HepG2 (cell line): ENCODE data around the gene PRXL2B. TPM values are rescaled to one million over a fixed set of nuclear protein-coding genes. Genes with fewer than 3 reads are reported as not detected.

Experiments used
- ARID2 ChIP-seq: sonication (generic); formaldehyde crosslinking; IDR thresholded peaks from 2 replicates; pipeline ENCODE4 v1.8.1; 2022; ENCODE audit warnings: mild to moderate bottlenecking, missing genetic modification reagents, borderline replicate concordance
- BHLHE40 ChIP-seq: IDR thresholded peaks from 2 replicates; pipeline ENCODE4 v1.6.1; 2011; ENCODE audit warnings: low read length, improper control_type of control experiment
- CCDC6 ChIP-seq: sonication (generic); formaldehyde crosslinking; IDR thresholded peaks from 2 replicates; pipeline ENCODE4 v1.8.1; 2022; ENCODE audit warnings: mild to moderate bottlenecking, missing genetic modification reagents, moderate library complexity
- DNMT3B ChIP-seq: conservative IDR thresholded peaks from 2 replicates; pipeline ENCODE4 v1.6.1; 2016; ENCODE audit warnings: missing biosample characterization, control low read depth
- FUBP1 ChIP-seq: sonication (generic); formaldehyde crosslinking; IDR thresholded peaks from 2 replicates; pipeline ENCODE4 v1.5.1; 2020; ENCODE audit warnings: missing genetic modification reagents, mild to moderate bottlenecking, borderline replicate concordance
- IRF9 ChIP-seq: sonication (generic); formaldehyde crosslinking; IDR thresholded peaks from 2 replicates; pipeline ENCODE4 v1.8.0; 2022; ENCODE audit warnings: missing genetic modification reagents, mild to moderate bottlenecking, borderline replicate concordance
- MLLT10 ChIP-seq: sonication (generic); formaldehyde crosslinking; IDR thresholded peaks from 2 replicates; pipeline ENCODE4 v1.4.0; 2020; ENCODE audit warnings: missing genetic modification reagents
- MTA1 ChIP-seq: sonication (generic); formaldehyde crosslinking; IDR thresholded peaks from 2 replicates; pipeline ENCODE4 v1.4.0; 2020; ENCODE audit warnings: missing genetic modification reagents, mild to moderate bottlenecking, borderline replicate concordance
- NR2C2 ChIP-seq: sonication (generic); formaldehyde crosslinking; IDR thresholded peaks from 2 replicates; pipeline ENCODE4 v1.4.0; 2020; ENCODE audit warnings: missing genetic modification reagents, mild to moderate bottlenecking, moderate library complexity, borderline replicate concordance
- PHF5A ChIP-seq: IDR thresholded peaks from one replicate; pipeline ENCODE4 v1.6.1; 2018; ENCODE audit warnings: low read depth, missing genetic modification reagents; ENCODE audit not compliant: unreplicated experiment
- PTBP1 ChIP-seq: fragments of 200-400 bp; formaldehyde crosslinking; IDR thresholded peaks from 2 replicates; pipeline ENCODE4 v1.6.1; 2018; ENCODE audit warnings: low read length, low read depth; ENCODE audit not compliant: poor library complexity, severe bottlenecking
- TBX3 ChIP-seq: fragments of 450-650 bp; IDR thresholded peaks from 2 replicates; pipeline ENCODE4 v1.6.1; 2017; ENCODE audit warnings: antibody characterized with exemption, mild to moderate bottlenecking, inconsistent platforms, borderline replicate concordance
- TCF12 ChIP-seq, 2 experiments: fragments of 450-650 bp in 1 of 2; sonication (generic) in 1 of 2; formaldehyde crosslinking in 1 of 2; IDR thresholded peaks; 2 replicates each; pipeline versions ENCODE4 v1.6.1 to v1.8.0; 2017 to 2022; ENCODE audit warnings: antibody characterized with exemption in 1 of 2, mild to moderate bottlenecking in 1 of 2, missing genetic modification reagents in 1 of 2, moderate library complexity in 1 of 2
- TEAD3 ChIP-seq: optimal IDR thresholded peaks from 2 replicates; pipeline ENCODE3; 2016; ENCODE audit warnings: borderline replicate concordance
- TGIF2 ChIP-seq: IDR thresholded peaks from 2 replicates; pipeline ENCODE4 v1.6.1; 2016; ENCODE audit warnings: control low read depth, missing compliant biosample characterization
- ZNF3 ChIP-seq: IDR thresholded peaks from 2 replicates; pipeline ENCODE4 v1.7.0; 2017; ENCODE audit warnings: inconsistent platforms
- ZNF512 ChIP-seq: sonication (generic); formaldehyde crosslinking; IDR thresholded peaks from 2 replicates; pipeline ENCODE4 v1.4.0; 2020; ENCODE audit warnings: mild to moderate bottlenecking, missing genetic modification reagents
- ZNF800 ChIP-seq: sonication (generic); formaldehyde crosslinking; IDR thresholded peaks from 2 replicates; pipeline ENCODE4 v1.4.0; 2020; ENCODE audit warnings: missing genetic modification reagents
- ZNF83 ChIP-seq: sonication (generic); formaldehyde crosslinking; IDR thresholded peaks from 2 replicates; pipeline ENCODE4 v1.4.0; 2020; ENCODE audit warnings: missing genetic modification reagents, mild to moderate bottlenecking, borderline replicate concordance
- ZXDC ChIP-seq: sonication (generic); formaldehyde crosslinking; IDR thresholded peaks from 2 replicates; pipeline ENCODE4 v1.5.0; 2020; ENCODE audit warnings: mild to moderate bottlenecking, missing genetic modification reagents
- polyA plus RNA-seq, 8 experiments: library from polyadenylated mRNA; depleted of rRNA in 3 of 8; stranded (reverse) in 7 of 8; unstranded in 1 of 8; fragments of >200 nt; fragmentation: Illumina TruSeq in 4 of 8; extraction: Trizol in 4 of 8; gene quantifications; 2 replicates each; pipeline versions ENCODE4 v1.2.1 to v1.2.3, GENCODE V29; 2011 to 2016; ENCODE audit warnings: low read depth in 4 of 8, missing spikeins in 1 of 8, mixed read lengths in 1 of 8; ENCODE audit not compliant: insufficient read depth in 1 of 8
- total RNA-seq, 5 experiments: library from RNA; depleted of rRNA; stranded (reverse); fragments of >200 nt; fragmentation: Illumina TruSeq; extraction: Trizol; gene quantifications; 2 replicates each; pipeline ENCODE4 v1.2.3, GENCODE V29; 2016; ENCODE audit warnings: low read depth in 1 of 5

The PRXL2B gene
- total and polyA plus RNA-seq, 2 of the 13 experiments (the other 11 are each of a cell fraction or from before 2014, with no cell fraction given), result 16.8 to 22.1 TPM

GRCh38 chr1:2545754-2546514 is 40.6 kb upstream of the PRXL2B start (continued):
- TF ChIP-seq ZNF512 (CRISPR knock-in tag), result no peak
- TF ChIP-seq FUBP1 (CRISPR knock-in tag), result no peak
- peak; percentile 25; the same call in 1 of the 2 replicates for TF ChIP-seq TGIF2 (CRISPR knock-in tag)
- no peak for TF ChIP-seq BHLHE40
- TF ChIP-seq ZXDC (CRISPR knock-in tag), result no peak
- TF ChIP-seq TEAD3 (CRISPR knock-in tag), result no peak
- TF ChIP-seq ARID2, result no peak
- TF ChIP-seq CCDC6 (CRISPR knock-in tag), result no peak; the same call in 1 of the 2 replicates
- peak; percentile 56; the same call in 1 of the 2 replicates for TF ChIP-seq IRF9
- no peak for TF ChIP-seq TBX3
- TF ChIP-seq PTBP1, result no peak
- no peak for TF ChIP-seq TCF12 (IDR thresholded peaks at IDR 0.05)
- TF ChIP-seq TCF12 (CRISPR knock-in tag; IDR thresholded peaks at IDR 0.05), result no peak
- no peak for TF ChIP-seq ZNF800 (CRISPR knock-in tag)
- TF ChIP-seq PHF5A (CRISPR knock-in tag), result no peak
- no peak for TF ChIP-seq ZNF83 (CRISPR knock-in tag)
- no peak for TF ChIP-seq ZNF3 (CRISPR knock-in tag)
- no peak for TF ChIP-seq MTA1 (CRISPR knock-in tag)
- no peak for TF ChIP-seq MLLT10 (CRISPR knock-in tag)
- TF ChIP-seq NR2C2 (CRISPR knock-in tag), result no peak
- no peak for TF ChIP-seq DNMT3B (CRISPR knock-in tag)
